ENCODE results near the gene PIP4K2A.

Gene PIP4K2A

DNA sequence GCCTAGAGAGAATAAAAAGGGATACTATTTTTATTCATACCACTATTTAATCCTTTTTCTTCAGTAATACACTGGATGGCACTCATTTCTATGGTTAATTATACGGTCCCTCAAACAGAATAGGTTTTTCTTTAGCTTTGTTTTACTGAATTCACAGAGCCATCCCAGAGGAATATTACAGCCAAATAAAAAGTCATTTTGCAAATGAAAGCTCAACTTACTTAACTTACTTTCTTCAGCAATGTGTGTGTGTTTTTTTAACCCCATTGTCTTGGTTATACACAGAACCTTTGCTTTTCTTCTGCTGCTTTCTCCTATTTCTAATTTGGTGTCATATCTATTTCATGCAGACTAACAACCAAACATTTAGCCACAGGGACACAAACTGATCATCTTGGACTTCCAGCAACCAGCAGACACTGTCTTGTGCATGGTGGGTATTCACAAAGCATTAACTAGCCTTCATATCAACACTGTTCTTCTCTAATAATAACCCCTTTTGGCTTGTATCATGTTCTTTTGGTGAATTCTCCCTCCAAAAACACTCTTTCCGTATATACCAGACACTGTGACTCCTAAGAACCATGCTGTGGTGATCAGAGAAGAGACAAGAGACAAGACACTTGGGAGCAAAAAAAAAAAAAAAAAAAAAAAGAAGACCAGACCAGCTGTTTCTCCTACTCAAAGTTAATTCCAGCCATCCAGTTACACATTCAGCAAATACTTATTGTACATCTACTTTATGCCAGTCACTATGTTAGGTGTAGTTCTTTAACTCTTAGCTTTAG, 40.4 kb downstream of the PIP4K2A start:
- DNase-seq (ENCODE audit: low read depth), result no peak
- H3K4me3 ChIP-seq (ENCODE audit: low read depth, low read length), result no peak overlapping the region

DNA sequence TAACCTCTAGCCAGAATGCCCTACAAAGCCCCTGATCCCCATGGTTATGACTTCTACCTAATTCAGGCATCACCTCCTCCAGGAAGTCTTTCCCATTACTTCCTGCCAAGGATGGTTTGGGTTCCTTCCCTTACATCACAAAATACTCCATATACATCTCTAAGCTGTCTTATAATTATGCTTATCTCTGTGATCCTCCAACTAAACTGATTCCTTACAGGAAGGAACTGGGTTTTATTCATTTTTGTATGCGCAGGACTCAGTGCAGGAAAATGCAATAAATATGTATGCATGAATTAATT, 41.3 kb downstream of the PIP4K2A start:
- DNase-seq (ENCODE audit: low read depth), result no peak
- no peak overlapping the region for H3K4me3 ChIP-seq (ENCODE audit: low read depth, low read length)

DNA sequence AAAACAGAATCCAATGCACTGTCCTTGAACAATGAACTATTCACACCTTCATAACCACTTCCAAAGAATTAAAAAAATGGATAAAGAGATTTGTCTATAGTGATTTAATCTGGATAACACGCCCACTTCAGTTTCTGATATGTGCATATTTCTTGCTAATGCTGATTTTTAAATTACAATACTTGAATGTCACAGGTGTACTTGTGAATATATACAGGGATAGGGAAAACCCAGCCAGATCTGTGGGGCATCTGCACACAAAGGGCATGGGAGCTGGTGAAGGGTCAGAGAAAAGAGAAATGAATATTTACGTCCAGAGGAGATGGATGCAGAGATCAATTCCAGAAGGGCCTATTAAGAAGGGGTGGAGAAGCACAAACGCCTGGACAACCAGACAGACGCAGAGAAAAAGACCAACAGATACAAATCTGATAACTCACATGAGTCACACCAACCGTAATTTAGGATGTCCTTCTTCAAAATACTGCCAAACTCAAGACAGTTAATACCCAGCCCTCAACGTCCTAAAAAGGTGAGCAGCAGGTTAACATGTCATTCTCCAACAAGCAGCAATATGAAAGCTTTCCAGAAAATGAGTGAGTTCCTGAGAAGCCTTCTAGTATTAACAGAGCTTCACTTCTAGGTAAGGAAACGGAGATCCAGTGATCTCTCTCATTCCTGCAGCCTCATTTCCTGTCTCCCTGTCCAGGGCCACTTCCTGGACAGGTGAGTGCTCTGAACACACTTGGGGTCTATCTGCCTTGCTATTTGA, 41.9 kb downstream of the PIP4K2A start:
- no peak for DNase-seq (ENCODE audit: low read depth)
- no peak overlapping the region for H3K4me3 ChIP-seq (ENCODE audit: low read depth, low read length)

DNA sequence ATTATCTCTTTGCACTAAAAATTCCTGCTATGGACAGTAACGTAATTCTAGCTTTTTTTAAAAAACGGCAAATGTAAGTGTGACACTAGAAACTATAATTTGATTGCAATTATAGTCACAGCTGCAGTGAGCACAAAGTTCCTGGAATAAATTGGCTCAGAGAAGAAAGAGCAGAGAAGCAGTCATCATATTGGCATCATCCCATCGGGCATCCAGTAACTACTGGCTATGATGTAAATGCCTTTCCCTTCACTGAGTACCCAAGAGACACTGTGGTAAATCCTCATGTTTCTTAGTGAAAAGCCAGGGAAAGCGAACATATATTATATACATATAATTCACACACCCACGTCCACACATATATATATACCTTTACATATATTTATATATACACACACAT, 43.6 kb downstream of the PIP4K2A start:
- DNase-seq (ENCODE audit: low read depth), result peak; percentile 75

DNA sequence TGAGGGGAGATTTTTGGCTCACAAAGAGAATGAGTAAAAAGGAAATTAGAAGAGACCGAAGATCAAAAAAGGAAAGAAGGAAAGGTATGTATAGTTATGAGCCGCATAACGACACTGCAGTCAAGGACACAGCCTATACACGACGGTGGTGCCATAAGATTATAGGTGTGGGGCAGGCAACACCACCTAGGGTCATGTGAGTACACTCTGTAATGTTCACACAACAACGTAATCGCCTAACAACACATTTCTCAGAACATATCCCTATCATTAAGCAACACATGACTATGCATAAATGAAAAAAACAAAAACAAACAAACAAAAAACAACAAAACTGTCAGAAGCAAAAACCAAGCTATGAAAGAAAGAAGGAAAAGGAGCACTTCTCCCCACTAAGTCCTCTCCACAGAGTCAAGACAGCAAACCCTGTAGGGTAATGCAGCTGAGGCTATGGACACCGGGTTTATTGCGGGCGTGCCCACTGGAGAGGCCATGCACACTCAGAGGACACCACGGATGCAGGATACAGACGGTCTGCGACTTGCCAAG, 45.1 kb downstream of the PIP4K2A start:
- no peak for DNase-seq (ENCODE audit: low read depth)
- H3K4me3 ChIP-seq (ENCODE audit: low read depth, low read length), result no peak overlapping the region

More for the DNA sequence above, 43.6 kb downstream of the PIP4K2A start:
- no peak overlapping the region for H3K4me3 ChIP-seq (ENCODE audit: low read depth, low read length)

DNA sequence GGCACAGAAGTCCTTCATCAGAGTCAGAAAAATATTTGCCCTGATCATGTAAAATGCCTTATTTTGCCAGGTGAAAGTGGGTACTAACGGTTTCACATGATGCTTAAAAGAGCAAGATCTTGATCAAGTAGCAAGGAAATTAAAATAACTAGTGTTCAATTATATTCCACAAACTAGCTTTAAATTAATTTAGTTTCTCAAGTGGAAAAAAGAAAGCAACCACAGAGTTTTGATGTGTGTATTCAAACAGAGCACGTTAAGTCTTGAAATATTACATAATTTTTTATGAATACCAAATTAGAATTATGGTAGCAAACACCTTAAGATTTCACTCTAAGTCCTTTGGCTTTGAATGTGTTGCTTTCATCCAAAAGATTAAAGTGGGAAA, 47.3 kb downstream of the PIP4K2A start:
- DNase-seq (ENCODE audit: low read depth), result no peak
- no peak overlapping the region for H3K4me3 ChIP-seq (ENCODE audit: low read depth, low read length)

DNA sequence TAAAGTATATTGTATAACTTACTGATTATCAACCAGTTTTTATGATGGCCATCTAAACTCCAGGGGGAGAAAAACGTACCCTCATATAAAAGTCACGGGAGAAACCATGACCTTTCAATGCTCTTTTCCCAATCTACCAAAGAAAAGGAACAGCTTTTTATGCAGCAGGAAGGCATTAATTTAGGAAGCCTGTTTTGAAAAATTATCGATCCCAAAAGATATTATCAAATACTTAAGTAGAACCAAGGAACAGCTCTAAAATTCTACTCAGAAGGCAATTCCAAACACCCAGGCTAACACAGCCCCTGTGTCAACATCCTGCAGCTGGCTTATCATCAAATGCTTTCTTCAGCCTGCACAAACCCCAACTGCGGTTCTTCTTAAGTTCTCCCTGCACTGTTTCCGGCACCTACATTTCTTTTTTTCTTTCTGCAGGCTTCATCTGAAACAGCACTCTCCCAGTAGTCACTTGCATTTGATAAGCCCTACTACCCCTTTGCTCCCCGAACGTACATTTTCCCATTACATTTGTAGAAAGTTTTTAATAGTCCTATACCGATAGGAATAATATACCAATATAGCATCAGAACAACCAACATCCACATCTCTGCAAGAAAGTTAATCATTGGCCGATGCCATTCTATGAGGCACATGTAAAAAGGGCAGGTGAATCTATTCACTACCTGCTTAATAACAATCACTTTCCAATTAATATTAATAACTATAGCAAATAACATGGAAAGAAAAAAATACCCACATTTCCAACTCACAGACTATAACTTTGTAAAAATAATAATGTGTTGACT, 47.9 kb downstream of the PIP4K2A start:
- no peak overlapping the region for H3K4me3 ChIP-seq (ENCODE audit: low read depth, low read length)
- DNase-seq (ENCODE audit: low read depth), result no peak

DNA sequence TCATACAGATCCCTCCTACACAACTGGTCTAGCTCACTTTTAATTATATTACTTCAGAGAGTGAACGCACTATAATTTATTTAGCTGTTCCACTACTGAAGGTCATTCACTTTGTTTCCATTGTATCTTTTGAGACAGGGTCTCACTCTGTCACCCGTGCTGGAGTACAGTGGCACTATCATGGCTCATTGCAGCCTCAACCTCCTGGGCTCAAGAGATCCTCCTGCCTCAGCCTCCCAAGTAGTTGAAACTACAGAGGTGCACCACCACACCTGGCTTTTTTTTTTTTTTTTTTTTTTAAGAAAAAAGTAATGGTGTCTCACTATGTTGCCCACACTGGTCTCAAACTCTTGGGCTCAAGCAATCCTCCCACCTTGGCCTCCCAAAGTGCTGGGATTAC, 49.0 kb downstream of the PIP4K2A start:
- no peak for DNase-seq (ENCODE audit: low read depth)
- H3K4me3 ChIP-seq (ENCODE audit: low read depth, low read length), result no peak overlapping the region

DNA sequence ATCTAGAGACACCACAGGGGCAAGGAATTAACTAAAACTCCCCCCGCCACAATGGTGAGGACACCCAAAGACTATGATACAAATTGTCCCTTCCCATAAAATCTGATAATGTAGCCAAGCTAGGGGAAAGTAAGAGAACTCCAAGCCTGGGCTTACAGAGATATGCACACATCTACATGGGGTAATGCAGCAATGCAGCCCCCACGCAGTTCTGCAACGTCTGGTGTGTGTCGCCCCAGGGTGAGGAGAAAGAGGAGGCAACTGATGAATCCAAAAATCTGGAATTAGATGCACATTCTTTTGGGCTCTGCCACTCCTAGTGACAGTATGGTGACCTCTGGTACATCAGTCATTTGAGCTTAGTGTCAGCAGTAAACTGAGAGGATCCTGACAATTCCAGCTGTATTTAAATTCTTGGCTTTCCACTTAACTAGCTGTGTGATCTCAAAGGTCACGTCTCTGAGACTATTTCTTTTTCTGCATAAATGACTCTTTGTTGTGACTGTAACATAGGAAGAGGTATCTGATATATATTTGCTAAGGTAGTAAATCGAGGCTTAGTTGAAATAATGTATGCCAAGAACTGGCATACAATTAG, 51.5 kb downstream of the PIP4K2A start:
- DNase-seq (ENCODE audit: low read depth), result no peak

DNA sequence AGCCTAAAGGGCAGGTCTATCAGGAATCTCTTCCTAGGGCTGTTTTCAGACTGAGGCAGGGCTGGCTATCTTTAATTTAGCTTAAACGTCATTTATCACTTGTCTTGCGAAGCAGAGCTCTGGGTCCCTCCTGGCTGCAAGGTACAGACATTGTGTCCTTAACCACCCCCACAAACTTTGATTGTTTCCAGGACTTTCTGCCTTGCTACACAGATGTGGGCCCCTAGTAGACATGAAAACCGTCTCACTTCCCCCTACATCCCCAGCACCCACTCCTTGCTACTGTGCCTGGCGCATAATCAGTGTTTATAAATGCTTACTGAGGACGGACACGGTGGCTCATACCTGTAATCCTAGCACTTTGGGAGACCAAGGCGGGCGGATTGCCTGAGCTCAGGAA, 54.5 kb downstream of the PIP4K2A start:
- DNase-seq (ENCODE audit: low read depth), result no peak
- no peak overlapping the region for H3K4me3 ChIP-seq (ENCODE audit: low read depth, low read length)

More for the DNA sequence above, 51.5 kb downstream of the PIP4K2A start:
- no peak overlapping the region for H3K4me3 ChIP-seq (ENCODE audit: low read depth, low read length)

DNA sequence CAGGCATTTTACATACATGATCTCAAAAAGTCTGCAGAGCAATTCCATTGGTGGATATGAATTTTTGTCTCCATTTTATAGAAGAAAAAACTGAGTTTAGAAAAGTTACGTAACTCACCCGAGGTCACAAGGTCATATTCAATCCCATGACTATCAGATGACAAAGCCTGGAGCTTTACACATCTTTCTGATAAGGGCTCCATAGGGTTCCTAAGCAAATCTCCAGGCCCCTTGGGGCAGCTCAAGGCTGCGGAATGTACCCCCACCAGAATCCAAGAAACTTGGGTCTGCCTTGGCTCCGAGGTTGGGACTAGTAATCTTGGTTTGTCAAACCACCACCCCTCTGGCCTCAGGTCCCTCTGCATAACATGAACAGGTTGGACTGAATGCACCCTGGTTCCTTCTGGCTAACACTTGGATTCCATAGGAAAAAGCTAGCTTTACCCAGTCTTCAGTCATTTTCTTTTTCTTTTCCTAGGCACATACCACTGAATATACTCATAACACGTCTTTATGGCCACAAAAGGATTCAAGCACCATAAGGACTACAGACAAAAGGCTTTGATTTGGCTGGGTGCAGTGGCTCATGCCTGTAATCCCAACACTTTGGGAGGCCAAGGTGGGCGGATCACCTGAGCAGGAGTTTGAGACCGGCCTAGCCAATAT, 55.5 kb downstream of the PIP4K2A start:
- no peak for DNase-seq (ENCODE audit: low read depth)
- no peak overlapping the region for H3K4me3 ChIP-seq (ENCODE audit: low read depth, low read length)

DNA sequence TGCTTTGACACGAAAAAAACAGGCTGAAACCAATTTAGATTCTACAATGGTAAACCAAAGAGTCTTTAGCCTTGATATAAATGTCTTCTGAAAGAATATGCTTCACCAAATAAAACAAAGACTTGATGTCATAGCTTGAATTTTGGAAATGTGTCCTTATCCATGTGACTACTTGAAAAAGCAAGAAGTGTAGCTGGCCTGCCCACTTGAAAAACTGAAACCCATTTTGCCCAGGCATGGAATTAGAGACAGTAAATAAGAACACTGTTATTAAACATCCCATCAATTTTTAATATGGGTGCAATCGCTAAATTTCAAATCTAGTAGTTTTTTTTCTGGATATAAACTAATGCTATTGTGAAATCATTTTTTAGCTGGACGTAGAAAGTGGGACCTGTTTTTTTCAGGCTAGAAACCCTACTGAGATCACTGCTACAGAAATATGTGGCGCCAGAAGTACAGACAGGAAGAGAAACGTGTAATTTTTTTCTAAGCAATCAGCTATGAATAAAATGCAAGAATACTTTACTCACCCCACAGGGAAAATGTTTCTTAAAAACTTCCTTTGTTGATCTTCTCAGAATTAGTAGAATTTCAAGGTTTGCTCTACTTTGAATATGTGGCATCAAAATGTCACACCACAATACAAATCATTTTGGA, 56.7 kb downstream of the PIP4K2A start:
- H3K4me3 ChIP-seq (ENCODE audit: low read depth, low read length), result no peak overlapping the region

DNA sequence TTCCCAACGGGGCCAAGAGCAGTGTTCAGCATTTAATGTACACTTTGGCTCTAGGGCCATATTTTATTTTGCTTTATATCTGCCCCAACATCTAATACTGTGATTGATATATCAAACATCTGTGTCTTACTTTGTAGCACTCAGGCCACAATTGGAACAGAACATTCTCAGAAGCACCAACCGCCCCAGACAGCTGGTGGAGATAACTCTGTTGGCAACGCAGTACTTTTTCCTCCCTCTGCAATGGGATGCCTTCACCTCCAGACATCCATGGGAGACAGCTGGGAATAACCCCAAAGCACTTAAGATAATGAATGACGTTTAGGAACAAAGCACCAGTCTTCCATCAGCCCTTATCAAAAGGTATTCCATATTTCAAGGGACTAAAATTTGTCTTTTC, 57.4 kb downstream of the PIP4K2A start:
- no peak overlapping the region for H3K4me3 ChIP-seq (ENCODE audit: low read depth, low read length)
- no peak for DNase-seq (ENCODE audit: low read depth)

More for the DNA sequence above, 56.7 kb downstream of the PIP4K2A start:
- DNase-seq (ENCODE audit: low read depth), result no peak

DNA sequence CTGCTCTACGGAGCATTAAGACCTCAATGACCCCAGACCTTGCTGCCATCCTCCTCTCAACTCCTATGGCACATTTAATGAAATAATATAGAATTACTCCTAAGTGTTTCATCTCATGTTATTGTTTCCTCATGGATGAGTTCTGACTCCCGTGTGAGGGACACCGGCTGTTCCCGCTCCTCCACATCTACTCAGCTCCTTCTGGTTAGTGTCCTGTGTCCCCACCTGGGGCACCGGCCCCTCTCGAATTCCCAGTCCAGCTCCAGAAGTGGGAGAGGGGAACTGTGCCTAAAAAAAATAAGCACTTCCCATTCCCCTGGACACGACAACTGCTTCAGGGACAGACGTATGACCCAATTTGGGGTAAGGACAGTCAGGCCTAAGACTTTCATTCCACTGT, 58.3 kb downstream of the PIP4K2A start:
- H3K4me3 ChIP-seq (ENCODE audit: low read depth, low read length), result no peak overlapping the region
- no peak for DNase-seq (ENCODE audit: low read depth)

DNA sequence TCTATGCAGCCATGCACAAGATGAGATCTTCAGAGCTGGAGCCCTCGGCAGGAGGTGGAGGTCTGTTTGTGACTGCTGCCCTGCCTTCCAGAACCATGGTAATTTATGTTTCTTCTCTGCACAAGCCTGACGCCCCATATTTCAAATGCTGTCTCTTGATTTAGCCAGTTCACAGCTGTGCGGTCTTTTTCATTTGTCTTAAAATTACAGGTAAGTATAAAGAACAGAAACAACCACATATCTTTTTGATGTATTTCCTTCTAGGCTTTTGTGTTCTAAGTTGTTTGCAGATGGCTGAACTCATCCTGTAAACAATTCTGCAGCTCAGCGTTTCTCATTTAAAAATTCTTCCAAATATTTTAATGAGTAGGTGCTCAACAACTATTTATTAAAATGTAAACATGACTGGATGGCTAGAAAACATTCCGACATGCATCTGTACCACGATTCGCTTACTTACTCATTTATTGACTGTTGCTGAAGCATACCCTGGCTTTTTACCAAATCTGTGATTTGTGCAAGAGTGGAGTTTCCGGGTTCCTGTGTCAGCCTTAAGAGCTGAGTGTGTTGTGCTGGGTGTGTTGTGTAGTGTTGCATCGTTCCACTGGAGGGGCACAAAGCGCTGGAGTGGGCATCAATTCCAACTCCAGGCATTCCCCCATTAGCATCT, 58.9 kb downstream of the PIP4K2A start:
- DNase-seq (ENCODE audit: low read depth), result peak; percentile 53
- H3K4me3 ChIP-seq (ENCODE audit: low read depth, low read length), result no peak overlapping the region

DNA sequence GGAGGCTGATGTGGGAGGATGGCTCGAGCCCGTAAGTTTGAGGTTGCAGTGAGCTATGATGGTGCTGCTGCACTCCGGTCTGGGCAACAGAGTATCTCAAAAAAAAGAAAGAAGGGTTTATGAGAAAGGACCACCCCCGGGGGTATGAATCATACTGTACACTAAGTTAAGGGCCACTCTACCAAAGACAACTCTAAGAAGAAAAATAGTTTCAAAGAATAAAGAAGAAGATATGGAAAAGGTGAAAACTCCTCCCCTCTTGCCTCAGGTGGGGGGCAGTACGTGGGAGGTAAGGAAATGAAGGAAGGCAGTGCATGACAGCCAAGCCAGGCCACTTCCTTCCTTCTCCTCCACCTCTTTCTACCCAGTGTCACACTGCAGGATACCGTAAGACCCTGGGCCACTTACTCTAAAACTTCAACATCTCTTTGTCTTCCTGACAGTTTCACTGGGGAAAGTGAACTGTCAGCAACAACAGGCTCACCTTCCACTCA, 61.3 kb downstream of the PIP4K2A start:
- no peak overlapping the region for H3K4me3 ChIP-seq (ENCODE audit: low read depth, low read length)
- DNase-seq (ENCODE audit: low read depth), result no peak

DNA sequence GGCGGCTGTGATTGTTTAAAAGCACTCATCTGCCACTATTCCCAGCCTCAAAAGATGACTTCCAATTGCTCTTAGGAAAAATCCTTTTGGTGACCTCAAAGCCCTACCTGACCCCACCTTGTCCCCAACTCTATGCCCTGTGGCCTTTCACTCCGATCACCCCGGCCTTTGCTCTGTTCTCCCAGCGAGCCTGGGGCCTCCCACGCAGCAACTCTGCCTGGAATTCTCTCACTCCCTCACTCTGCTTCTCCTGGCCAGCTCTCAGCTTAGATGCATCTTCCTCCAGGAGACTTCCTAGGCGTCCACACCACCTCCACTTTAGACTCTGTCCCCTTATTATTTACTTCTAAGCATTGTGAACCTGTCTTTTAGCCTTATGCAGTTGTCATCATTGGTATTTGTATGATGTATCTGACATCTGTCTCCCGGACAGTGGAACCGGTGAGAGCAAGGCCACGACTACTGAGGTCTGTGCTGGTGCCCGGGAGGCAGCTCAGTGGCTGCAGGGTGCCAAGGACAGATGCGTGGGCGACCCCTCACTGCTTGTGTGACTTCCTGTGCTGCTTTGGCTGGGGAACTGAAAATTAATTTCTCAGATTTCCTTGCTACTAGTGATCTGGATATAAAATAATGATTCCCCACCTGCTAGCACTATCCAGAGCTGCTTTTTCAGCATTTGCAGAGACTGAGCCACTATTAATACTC, 63.0 kb downstream of the PIP4K2A start:
- DNase-seq (ENCODE audit: low read depth), result no peak
- no peak overlapping the region for H3K4me3 ChIP-seq (ENCODE audit: low read depth, low read length)
